Activated T-helper 1 cell treated with Interleukin-2 at 50 U/mL for 16 hours (primary cell): Measurements from ENCODE around the gene IMMP2L.
"Not testable (repeated sequence)": the region's sequence is repeated elsewhere in the genome, so short reads cannot be mapped to it uniquely, and the experiment has no call there.

Experiments used
- DNase-seq: peaks from one replicate; pipeline ENCODE4 v3.0.0-alpha.2; 2020; ENCODE audit warnings: low read depth

Gene IMMP2L

GRCh38 chr7:111262293-111263116 lies 299.8 kb downstream of the IMMP2L start:
- DNase-seq, result no peak

- no peak for DNase-seq
These were observed 300.8 kb downstream of the IMMP2L start for GRCh38 chr7:111261496-111261895.

- DNase-seq, result no peak
These were observed 302.3 kb downstream of the IMMP2L start for GRCh38 chr7:111259991-111260390.

- no peak for DNase-seq
These were observed 305.9 kb downstream of the IMMP2L start for GRCh38 chr7:111256391-111256790.

GRCh38 chr7:111255576-111255975 lies 306.7 kb downstream of the IMMP2L start:
- DNase-seq, result no peak

GRCh38 chr7:111251365-111251764 lies 310.9 kb downstream of the IMMP2L start:
- DNase-seq, result not testable (repeated sequence)

- not testable (repeated sequence) for DNase-seq
These were observed 312.5 kb downstream of the IMMP2L start for GRCh38 chr7:111249807-111250206.

GRCh38 chr7:111242141-111242755 lies 320.0 kb downstream of the IMMP2L start:
- no peak for DNase-seq

- DNase-seq, result no peak
These were observed 321.9 kb downstream of the IMMP2L start for GRCh38 chr7:111240371-111240770.

- DNase-seq, result no peak
These were observed 322.9 kb downstream of the IMMP2L start for GRCh38 chr7:111239437-111239836.

GRCh38 chr7:111238886-111239285 lies 323.4 kb downstream of the IMMP2L start:
- no peak for DNase-seq

GRCh38 chr7:111235709-111236108 lies 326.6 kb downstream of the IMMP2L start:
- no peak for DNase-seq

- DNase-seq, result no peak
These were observed 329.8 kb downstream of the IMMP2L start for GRCh38 chr7:111232249-111233084.

- DNase-seq, result no peak
These were observed 332.4 kb downstream of the IMMP2L start for GRCh38 chr7:111229916-111230315.

GRCh38 chr7:111229181-111229740 lies 333.0 kb downstream of the IMMP2L start:
- DNase-seq, result no peak

GRCh38 chr7:111228437-111228836 lies 333.9 kb downstream of the IMMP2L start:
- DNase-seq, result no peak

- DNase-seq, result no peak
These were observed 335.5 kb downstream of the IMMP2L start for GRCh38 chr7:111226800-111227199.

- no peak for DNase-seq
These were observed 337.7 kb downstream of the IMMP2L start for GRCh38 chr7:111224354-111225231.

GRCh38 chr7:111223802-111224253 lies 338.5 kb downstream of the IMMP2L start:
- no peak for DNase-seq

- no peak for DNase-seq
These were observed 346.7 kb downstream of the IMMP2L start for GRCh38 chr7:111215550-111215949.

- no peak for DNase-seq
These were observed 349.3 kb downstream of the IMMP2L start for GRCh38 chr7:111212857-111213523.
